HG03575 (cell line): ENCODE measurements around the gene SHMT1.

Source experiments
- ATAC-seq: cut with Tn5 transposase; IDR thresholded peaks from one replicate; pipeline ENCODE4 v1.9.1; 2021; ENCODE audit not compliant: unreplicated experiment, insufficient number of reproducible peaks, low FRiP score; ENCODE audit errors: extremely low read depth

SHMT1 gene

GRCh38 chr17:18331879-18332278, 31.5 kb downstream of the SHMT1 start:
- no peak for ATAC-seq

GRCh38 chr17:18328643-18329204, 34.6 kb downstream of the SHMT1 start:
- ATAC-seq, result no peak

- no peak for ATAC-seq
Measured at GRCh38 chr17:18327556-18327955, 35.8 kb downstream of the SHMT1 start.

- ATAC-seq, result no peak
Measured at GRCh38 chr17:18327093-18327492, 36.3 kb downstream of the SHMT1 start.

- ATAC-seq, result no peak
Measured at GRCh38 chr17:18326572-18326971, 36.8 kb downstream of the SHMT1 start.

GRCh38 chr17:18326039-18326438, 37.3 kb downstream of the SHMT1 start:
- ATAC-seq, result no peak

- no peak for ATAC-seq
Measured at GRCh38 chr17:18324140-18325050, 39.0 kb downstream of the SHMT1 start.

GRCh38 chr17:18323507-18324139, 39.7 kb downstream of the SHMT1 start:
- no peak for ATAC-seq

- ATAC-seq, result no peak
Measured at GRCh38 chr17:18323007-18323406, 40.3 kb downstream of the SHMT1 start.

- ATAC-seq, result no peak
Measured at GRCh38 chr17:18322522-18322921, 40.8 kb downstream of the SHMT1 start.

GRCh38 chr17:18321309-18321708, 42.0 kb downstream of the SHMT1 start:
- ATAC-seq, result no peak

- ATAC-seq, result no peak
Measured at GRCh38 chr17:18320301-18320700, 43.0 kb downstream of the SHMT1 start.

GRCh38 chr17:18319604-18320256, 43.6 kb downstream of the SHMT1 start:
- no peak for ATAC-seq

- ATAC-seq, result no peak
Measured at GRCh38 chr17:18318771-18319450, 44.4 kb downstream of the SHMT1 start.

GRCh38 chr17:18318117-18318516, 45.2 kb downstream of the SHMT1 start:
- ATAC-seq, result no peak

GRCh38 chr17:18315961-18316360, 47.4 kb downstream of the SHMT1 start:
- no peak for ATAC-seq

- peak; percentile 6 for ATAC-seq
Measured at GRCh38 chr17:18315562-18315922, 47.8 kb downstream of the SHMT1 start.

- peak; percentile 27 for ATAC-seq
Measured at GRCh38 chr17:18314731-18315561, 48.4 kb downstream of the SHMT1 start, which contains the start of the genes SMCR8 and TOP3A. TSS of gene SMCR8 (plus strand) at chr17:18315293. CDS start at chr17:18315790, 497 bp downstream. TSS of gene TOP3A (minus strand) at chr17:18314994. CDS start at chr17:18314778, 216 bp downstream.
